Astrocyte (in vitro differentiated cells and primary cell): Measurements from ENCODE around the gene SUN1. TPM values are rescaled to one million over a fixed set of nuclear protein-coding genes. Genes with fewer than 3 reads are reported as not detected.

Experiments
- DNase-seq: peaks from one replicate; pipeline ENCODE4 v3.0.0-alpha.2; 2010; ENCODE audit warnings: low read depth
- FAIRE-seq: peaks from 2 replicates; lab custom pipeline; 2011; peaks lifted over from hg19 to GRCh38; lab: Jason Lieb, UNC
- H2AFZ ChIP-seq: 2 replicates; pipeline ENCODE4 v1.6.0; 2012; ENCODE audit warnings: low read depth, low read length, inconsistent platforms
- H3K27ac ChIP-seq: 2 replicates; pipeline ENCODE4 v1.5.1; 2011; ENCODE audit warnings: low read depth, low read length, inconsistent platforms
- H3K27me3 ChIP-seq: 2 replicates; pipeline ENCODE4 v1.6.0; 2011; ENCODE audit warnings: low read length, inconsistent platforms; ENCODE audit not compliant: insufficient read depth
- H3K36me3 ChIP-seq: 2 replicates; pipeline ENCODE4 v1.5.1; 2011; ENCODE audit warnings: low read length, inconsistent platforms; ENCODE audit not compliant: insufficient read depth
- H3K4me1 ChIP-seq: 2 replicates; pipeline ENCODE4 v1.5.1; 2011; ENCODE audit warnings: low read length, inconsistent platforms; ENCODE audit not compliant: insufficient read depth
- H3K4me2 ChIP-seq: 2 replicates; pipeline ENCODE4 v1.6.0; 2012; ENCODE audit warnings: low read length, inconsistent platforms
- H3K4me3 ChIP-seq: 2 replicates; pipeline ENCODE4 v1.5.1; 2011; ENCODE audit warnings: low read depth, mild to moderate bottlenecking, low read length, inconsistent platforms; ENCODE audit not compliant: insufficient read depth
- H3K79me2 ChIP-seq: 2 replicates; pipeline ENCODE4 v1.6.0; 2012; ENCODE audit warnings: mild to moderate bottlenecking, low read length, inconsistent platforms; ENCODE audit not compliant: insufficient read depth
- H3K9ac ChIP-seq: 2 replicates; pipeline ENCODE4 v1.6.0; 2012; ENCODE audit warnings: mild to moderate bottlenecking, low read length, inconsistent platforms
- H3K9me3 ChIP-seq: 2 replicates; pipeline ENCODE4 v1.5.1; 2012; ENCODE audit warnings: low read depth, mild to moderate bottlenecking, low read length, inconsistent platforms; ENCODE audit not compliant: insufficient read depth
- H4K20me1 ChIP-seq: 2 replicates; pipeline ENCODE4 v1.6.0; 2012; ENCODE audit warnings: low read length, inconsistent platforms; ENCODE audit not compliant: insufficient read depth
- H3K27ac Mint-ChIP-seq: one replicate; pipeline ENCODE4 v1.8.0; 2021; ENCODE audit warnings: mild to moderate bottlenecking, mixed read lengths; ENCODE audit not compliant: unreplicated experiment
- H3K27me3 Mint-ChIP-seq: one replicate; pipeline ENCODE4 v1.8.0; 2021; ENCODE audit warnings: low read depth, mixed read lengths; ENCODE audit not compliant: unreplicated experiment
- H3K36me3 Mint-ChIP-seq: one replicate; pipeline ENCODE4 v1.8.0; 2021; ENCODE audit warnings: low read depth, mixed read lengths; ENCODE audit not compliant: unreplicated experiment
- H3K4me1 Mint-ChIP-seq: one replicate; pipeline ENCODE4 v1.8.0; 2021; ENCODE audit warnings: low read depth, mixed read lengths; ENCODE audit not compliant: unreplicated experiment
- H3K4me3 Mint-ChIP-seq: one replicate; pipeline ENCODE4 v1.8.0; 2021; ENCODE audit warnings: mild to moderate bottlenecking, moderate library complexity, mixed read lengths; ENCODE audit not compliant: unreplicated experiment
- H3K9me3 Mint-ChIP-seq: one replicate; pipeline ENCODE4 v1.8.0; 2021; ENCODE audit warnings: mild to moderate bottlenecking, mixed read lengths; ENCODE audit not compliant: unreplicated experiment
- CTCF ChIP-seq: IDR thresholded peaks from 2 replicates; pipeline ENCODE4 v1.5.1; 2011; ENCODE audit warnings: low read depth, mild to moderate bottlenecking, inconsistent platforms, low read length, moderate library complexity; ENCODE audit not compliant: insufficient read depth
- EZH2 ChIP-seq: IDR thresholded peaks from 2 replicates; pipeline ENCODE4 v1.6.1; 2012; ENCODE audit warnings: mild to moderate bottlenecking, low read length, inconsistent platforms; ENCODE audit not compliant: insufficient read depth
- total RNA-seq: library from RNA; stranded (reverse); gene quantifications from 2 replicates; pipeline ENCODE4 v1.2.1, GENCODE V29; 2021

Gene SUN1
- total RNA-seq, 1 donor from 2014 or later: 121 TPM

GRCh38 chr7:902996-903395 lies 70.7 kb downstream of the SUN1 start:
- Histone ChIP-seq H3K36me3 (no peaks in the 10 kb centered on the region), H3K27ac (no peak overlapping the region), H3K9me3 (no peaks in the 10 kb centered on the region), H3K4me1 (peaks cover 8% of the 10 kb centered on the region), H3K79me2 (no peaks in the 10 kb centered on the region), H3K27me3 (peaks cover 4% of the 10 kb centered on the region), H2AFZ (no peak overlapping the region), H3K4me2 (no peak overlapping the region), H3K4me3 (no peak overlapping the region), H4K20me1 (no peaks in the 10 kb centered on the region), H3K9ac (no peak overlapping the region)
- Mint-ChIP-seq H3K27me3 (peaks cover 12% of the 10 kb centered on the region), H3K9me3 (no peaks in the 10 kb centered on the region), H3K27ac (no peak overlapping the region), H3K4me3 (no peak overlapping the region), H3K36me3 (no peaks in the 10 kb centered on the region), H3K4me1 (no peaks in the 10 kb centered on the region)
- DNase-seq (no peak), FAIRE-seq (no peak)
- TF ChIP-seq EZH2: no peak
- TF ChIP-seq CTCF: no peak

DNA sequence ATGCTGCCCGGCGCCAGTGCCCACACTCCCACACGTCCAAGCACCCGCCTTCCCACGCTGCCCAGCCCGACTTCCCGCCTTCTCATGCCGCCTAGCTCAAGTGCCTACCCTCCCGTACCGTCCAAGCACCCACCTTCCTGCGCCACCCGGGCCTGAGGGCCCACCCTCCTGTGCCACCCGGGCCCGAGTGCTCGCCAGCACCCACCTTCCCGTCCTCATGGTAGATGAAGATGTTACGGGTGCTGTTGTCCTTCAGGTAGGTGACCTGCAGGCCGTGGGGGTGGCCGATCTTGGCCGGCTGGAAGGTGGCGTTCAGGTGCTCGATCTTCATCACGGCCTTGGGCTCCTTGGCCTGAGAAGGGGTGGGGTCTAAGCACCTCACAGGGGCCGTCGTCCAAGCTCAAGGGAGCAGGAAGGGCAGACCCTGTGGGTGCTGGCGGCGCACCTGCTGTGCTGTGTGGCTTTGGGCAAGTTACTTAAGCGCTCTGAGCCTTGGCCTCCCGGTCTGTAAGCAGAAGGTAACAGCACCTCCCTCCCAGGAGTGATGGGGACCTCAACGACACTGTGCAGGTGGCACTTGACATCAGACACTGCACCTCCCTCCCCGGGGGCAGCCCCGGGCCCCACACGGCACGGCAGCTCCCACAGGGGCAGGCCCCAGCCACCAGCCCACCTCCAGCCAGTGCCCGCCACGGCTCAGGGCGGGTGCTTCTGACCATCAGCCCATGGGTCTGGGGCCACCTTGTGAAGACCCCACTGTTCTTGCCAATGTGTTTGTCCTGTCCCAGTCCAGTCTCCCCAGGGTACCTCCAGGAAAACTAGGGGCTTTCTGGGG lies 71.9 kb downstream of the SUN1 start:
- Histone ChIP-seq H3K9me3 (no peaks in the 10 kb centered on the region), H3K4me1 (peaks cover 8% of the 10 kb centered on the region), H3K27ac (no peak overlapping the region), H2AFZ (peak overlapping the region; percentile 10), H3K27me3 (peaks cover 4% of the 10 kb centered on the region), H4K20me1 (no peaks in the 10 kb centered on the region), H3K36me3 (no peaks in the 10 kb centered on the region), H3K9ac (peak overlapping the region; percentile 35), H3K79me2 (no peaks in the 10 kb centered on the region), H3K4me3 (no peak overlapping the region), H3K4me2 (peak overlapping the region; percentile 60)
- Mint-ChIP-seq H3K4me3 (no peak overlapping the region), H3K27ac (no peak overlapping the region), H3K36me3 (no peaks in the 10 kb centered on the region), H3K9me3 (no peaks in the 10 kb centered on the region), H3K4me1 (no peaks in the 10 kb centered on the region), H3K27me3 (peaks cover 14% of the 10 kb centered on the region)
- DNase-seq (no peak), FAIRE-seq (no peak)
- no peak for TF ChIP-seq EZH2
- no peak for TF ChIP-seq CTCF

DNA sequence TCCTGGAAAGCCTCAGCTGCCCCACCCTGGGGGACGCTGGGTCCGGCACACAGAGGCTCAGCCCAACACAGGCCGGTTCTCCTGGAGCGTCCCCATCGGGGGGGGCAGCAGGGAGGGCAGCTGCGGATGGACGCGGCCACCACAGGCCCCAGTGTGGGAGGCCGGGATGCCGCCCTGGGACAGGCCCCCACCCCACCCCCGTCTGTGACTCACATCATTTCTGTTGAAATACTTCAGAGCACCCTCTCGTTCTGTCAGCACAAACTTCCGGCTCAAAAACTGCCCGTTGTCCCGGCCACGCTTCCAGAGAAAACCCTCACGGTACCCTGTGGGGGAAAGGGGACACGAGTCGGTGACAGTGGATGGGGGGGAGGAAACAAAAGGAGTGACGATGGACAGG lies 72.6 kb downstream of the SUN1 start:
- FAIRE-seq: no peak
- Histone ChIP-seq H3K9me3 (no peaks in the 10 kb centered on the region), H2AFZ (peak overlapping the region; percentile 10), H4K20me1 (no peaks in the 10 kb centered on the region), H3K79me2 (no peaks in the 10 kb centered on the region), H3K4me2 (peak overlapping the region; percentile 60), H3K36me3 (no peaks in the 10 kb centered on the region), H3K27me3 (peaks cover 4% of the 10 kb centered on the region), H3K9ac (peak overlapping the region; percentile 35), H3K27ac (no peak overlapping the region), H3K4me1 (peaks cover 8% of the 10 kb centered on the region), H3K4me3 (no peak overlapping the region)
- H3K4me1 Mint-ChIP-seq: no peaks in the 10 kb centered on the region
- H3K9me3 Mint-ChIP-seq: no peaks in the 10 kb centered on the region
- no peak overlapping the region for H3K27ac Mint-ChIP-seq
- peaks cover 14% of the 10 kb centered on the region for H3K27me3 Mint-ChIP-seq
- TF ChIP-seq CTCF: no peak
- no peak for TF ChIP-seq EZH2
- DNase-seq: no peak
- H3K4me3 Mint-ChIP-seq: no peak overlapping the region
- no peaks in the 10 kb centered on the region for H3K36me3 Mint-ChIP-seq
